Measurements from ENCODE around the gene NT5C1A.
A peak's percentile ranks its signal among the peaks of the same experiment; 100 is the strongest.

NT5C1A gene

DNA sequence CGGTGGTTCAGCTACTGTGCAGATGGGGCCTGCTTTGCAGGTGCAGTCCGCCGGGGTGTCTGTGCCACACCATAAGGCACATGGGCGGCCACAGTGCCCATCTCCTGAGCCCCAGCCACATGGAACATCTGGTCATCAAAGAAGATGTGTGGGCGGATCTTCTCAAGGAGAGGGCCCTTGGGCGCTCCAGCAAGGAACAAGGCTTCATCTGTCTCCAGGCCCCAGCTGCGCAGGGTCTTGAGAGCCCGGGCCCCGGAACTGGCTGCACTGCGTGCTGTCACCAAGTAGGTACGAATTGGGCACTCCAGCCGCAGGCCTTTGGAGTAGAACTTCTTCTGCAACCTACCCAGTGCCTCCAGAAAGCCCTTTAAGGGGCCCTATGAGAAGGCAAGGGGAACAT lies 12.8 kb downstream of the NT5C1A start:
- DNase-seq (ENCODE audit: low spot score), result no peak

DNA sequence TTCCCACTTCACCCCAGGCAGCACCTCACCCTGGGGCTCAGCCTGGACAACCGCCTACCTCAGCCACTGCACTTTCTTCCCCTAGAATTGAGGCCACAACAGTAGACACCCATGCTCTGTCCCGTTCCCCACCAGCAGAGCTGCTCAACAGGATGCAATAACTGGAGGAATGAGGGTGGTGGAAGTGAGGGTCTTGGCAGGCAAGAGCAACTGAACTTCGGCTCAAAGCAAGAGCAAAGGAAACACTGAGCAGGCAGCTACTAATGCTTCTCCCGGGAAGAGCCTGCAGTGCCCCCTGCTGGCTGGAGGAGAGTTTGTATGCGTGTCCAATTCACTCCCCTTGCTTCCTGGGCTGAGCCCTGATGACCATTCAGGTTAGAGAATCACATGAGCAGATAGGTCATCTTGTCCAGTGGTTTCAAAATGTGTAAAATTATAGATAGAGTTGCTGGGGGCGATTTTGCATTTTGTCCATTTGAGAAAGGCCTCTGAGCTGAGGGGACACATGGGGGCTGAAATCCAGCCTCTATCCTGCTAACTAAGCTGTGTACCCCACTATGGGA lies 13.9 kb downstream of the NT5C1A start:
- DNase-seq (ENCODE audit: low spot score), result peak; percentile 55

DNA sequence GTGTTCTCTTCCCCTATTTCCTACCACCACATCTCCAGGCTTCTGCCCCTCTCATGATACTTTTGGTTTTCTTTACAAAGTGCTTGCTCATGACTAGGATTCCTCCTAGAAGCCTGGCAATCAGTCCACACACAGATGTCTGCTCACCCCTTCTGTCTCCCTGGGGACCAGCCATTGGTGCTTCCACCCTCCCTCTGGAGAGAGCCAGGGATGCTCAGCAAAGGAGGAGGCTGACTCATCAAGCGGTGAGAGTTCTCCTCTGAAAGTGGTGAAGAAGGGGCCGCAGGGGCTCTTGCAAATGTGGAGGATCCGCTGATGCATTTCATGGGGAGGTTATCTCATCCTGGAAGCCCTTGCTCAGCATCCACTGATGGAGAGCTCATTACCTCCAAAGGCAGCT lies 14.5 kb downstream of the NT5C1A start:
- DNase-seq (ENCODE audit: low spot score), result no peak

DNA sequence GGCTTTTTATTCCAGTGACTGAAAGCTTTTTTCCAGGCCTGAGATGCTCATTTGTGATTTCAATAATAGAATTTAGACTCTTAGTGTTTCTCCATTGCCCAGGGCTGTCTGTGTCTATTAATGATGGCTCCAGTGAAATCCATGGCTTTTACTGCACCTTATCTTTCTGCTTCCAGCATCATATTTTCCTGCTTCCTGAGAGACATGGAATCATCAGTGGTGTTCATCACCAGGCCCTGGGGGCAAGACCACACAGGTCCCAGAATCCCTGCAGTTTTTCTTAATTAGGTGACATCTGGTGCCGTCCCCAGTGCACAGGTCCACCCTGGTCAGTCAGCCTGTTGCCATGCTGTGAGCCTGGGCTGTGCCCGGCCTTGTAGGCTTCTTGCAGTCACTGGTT lies 15.5 kb downstream of the NT5C1A start:
- DNase-seq (ENCODE audit: low spot score), result no peak

DNA sequence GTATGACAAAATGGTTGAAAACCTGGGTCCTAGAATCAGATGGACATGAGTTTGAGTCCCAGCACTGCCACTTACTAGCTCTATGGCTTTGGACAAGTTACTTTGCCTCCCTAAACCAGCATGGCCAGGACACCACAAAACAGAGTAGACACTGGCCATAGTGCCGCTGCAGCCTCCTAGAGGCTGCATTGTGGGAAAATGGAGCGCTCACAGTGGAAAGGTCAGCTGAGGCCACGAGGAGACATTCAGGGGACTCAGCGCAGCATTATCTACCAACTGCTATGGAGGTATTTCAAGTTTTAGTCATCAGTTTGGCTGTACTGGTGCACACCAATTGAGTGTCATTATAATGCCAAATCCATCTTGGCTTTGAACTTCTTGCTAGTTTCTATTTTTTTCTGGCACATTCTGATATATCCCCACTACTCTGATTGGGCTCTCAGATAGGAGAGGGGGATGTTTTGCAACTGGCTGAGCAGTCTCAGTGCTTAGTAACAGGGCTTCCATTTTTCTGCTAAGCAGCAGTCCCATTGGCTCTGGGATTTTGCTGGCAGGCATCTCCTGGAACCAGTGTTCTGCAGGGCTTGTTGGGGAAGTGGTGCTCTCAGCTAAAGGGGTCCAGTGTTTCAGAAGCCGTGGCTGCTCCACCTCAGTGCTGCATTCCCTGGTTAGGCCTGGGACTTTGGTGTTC lies 16.2 kb downstream of the NT5C1A start:
- no peak for DNase-seq (ENCODE audit: low spot score)

DNA sequence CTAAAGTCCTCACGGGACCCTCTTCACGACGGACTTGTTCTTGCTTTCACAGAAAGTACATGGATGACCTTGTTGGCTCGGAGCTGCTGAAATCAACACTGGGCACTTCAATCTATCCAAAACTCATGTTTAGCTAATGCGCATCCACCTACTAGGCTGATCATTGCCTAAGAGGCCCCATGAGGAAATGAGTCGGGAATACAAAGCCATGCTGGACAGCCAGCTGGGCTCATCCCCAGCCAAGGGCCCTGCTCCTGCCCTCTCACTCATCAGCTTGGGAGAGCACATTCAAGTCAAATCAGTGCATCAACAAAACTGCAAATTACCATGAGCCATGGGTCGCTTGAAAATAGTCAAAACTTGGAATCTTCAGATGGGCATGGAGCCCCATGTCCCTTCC lies 17.6 kb downstream of the NT5C1A start:
- no peak for DNase-seq (ENCODE audit: low spot score)

DNA sequence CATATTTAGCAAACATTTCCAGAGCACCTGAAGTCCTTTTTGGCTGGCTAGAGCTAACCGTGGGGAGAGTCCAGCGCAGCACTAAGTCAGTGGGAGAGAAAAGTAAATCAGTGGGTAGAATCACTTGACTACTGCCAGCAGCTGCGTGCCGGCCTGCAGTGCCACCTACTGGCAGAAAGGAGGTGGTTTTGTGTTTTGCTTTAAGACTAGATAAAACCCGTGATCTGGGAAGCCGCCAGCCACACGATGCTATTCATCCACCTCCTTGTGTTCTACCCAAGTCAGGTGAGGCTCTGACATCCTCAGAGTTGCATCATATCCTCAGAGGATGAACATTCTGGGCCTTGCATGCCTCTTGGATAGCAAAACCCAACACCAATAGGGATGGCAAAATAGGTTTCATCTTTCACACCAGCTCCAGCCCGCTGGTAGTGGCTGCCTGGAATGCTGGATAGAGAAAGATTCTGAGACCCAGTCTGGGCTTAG lies 18.3 kb downstream of the NT5C1A start:
- DNase-seq (ENCODE audit: low spot score), result peak; percentile 63

DNA sequence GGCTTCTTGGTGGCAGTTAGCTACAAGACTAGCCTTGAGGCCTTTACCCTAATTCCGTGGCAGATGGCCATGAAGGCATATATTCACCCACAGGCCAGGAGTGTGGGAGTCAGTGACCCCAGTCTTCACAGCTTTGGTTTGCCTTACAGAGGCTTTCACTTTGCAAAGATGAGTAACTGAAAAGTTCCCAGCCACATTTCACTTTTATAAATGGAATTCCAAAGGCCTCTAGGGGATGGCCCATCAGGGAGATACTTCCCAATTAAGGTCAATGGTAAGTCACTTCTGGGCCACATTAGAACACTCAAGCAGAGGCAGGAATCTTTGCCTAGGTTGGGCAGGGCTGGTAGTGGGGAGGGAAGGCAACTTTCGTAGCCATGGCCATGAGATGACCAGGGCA lies 19.4 kb downstream of the NT5C1A start:
- no peak for DNase-seq (ENCODE audit: low spot score)

DNA sequence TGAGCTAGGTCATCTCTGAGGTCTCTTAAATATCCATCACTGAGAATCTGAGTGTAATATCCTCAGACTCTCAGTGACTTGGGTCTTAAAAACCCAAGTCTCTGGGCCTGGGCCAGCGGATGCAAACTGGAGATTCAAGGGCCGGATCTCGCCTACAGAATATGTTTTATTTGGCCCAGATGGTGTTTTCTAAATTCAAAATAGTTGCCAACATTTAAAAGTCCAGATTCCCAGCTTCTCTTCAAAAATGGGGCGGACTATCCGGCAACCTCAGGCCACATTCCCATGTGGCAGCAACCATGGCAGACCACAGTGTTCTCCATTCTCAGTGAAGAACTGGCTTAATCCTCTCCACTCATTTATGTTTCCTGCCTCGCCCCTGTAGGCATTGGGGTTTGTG lies 19.8 kb downstream of the NT5C1A start:
- DNase-seq (ENCODE audit: low spot score), result no peak

DNA sequence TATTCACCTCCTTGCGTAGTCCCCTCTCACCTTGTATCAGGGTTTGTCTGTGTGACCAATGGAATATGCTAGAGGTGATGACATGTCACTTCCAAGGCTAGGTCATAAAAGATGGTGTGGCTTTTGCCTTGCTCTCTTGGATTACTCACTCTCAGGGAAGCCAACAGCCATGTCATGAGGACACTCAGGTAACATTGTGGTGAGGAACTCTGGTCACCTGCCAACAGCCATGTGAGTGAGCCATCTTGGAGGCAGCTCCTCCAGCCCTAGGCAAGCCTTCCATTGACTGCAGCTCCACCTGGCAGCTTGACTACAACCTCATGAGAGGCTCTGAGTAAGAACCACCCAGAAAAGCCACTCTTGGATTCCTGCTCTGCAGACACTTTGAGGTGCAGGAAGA lies 21.5 kb downstream of the NT5C1A start:
- no peak for DNase-seq (ENCODE audit: low spot score)

DNA sequence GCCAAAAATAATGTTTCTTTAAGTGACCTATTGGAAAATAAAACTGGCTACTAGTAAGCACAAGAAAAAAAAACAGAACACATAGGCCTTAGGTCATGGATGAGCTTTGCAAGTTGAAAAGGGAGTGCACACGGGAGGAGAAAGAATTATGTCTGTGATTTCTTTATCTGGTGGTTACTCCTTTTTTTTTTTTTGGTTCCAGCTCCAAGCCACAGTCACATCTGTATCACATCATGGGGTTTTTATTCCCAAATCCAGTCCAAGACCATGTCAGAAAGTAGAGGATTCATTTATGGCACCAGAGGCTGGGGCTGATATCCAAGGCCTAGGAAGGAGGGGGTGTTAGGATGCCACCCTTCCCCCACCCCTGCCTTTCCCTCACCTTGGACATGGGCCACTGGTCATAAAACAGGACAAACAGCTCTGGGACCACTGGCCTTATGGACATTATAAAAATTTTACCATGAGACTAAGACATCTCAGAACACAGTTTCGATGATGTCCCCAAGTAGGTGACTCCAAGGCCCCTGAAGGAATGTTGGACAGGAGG lies 22.2 kb downstream of the NT5C1A start:
- DNase-seq (ENCODE audit: low spot score), result no peak

DNA sequence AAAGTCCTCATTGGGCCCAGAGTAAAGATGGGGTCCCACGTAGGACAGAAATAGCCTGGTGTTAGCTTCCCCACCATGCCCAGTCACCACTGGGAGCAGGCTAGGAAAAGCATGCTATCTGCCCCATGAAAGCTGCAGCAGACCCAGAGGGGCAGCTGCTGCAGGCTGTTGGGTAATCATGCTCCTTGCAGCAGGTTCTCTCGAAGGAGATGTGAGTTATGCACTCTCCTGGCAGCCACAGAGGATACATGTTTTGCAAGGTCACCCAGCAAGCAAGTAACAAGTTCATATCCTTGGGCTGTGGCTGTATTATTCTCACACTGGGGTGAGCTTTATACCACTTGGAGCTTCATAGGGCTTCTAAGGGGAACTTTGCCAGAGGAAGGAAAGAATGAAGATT lies 23.4 kb downstream of the NT5C1A start:
- DNase-seq (ENCODE audit: low spot score), result no peak

DNA sequence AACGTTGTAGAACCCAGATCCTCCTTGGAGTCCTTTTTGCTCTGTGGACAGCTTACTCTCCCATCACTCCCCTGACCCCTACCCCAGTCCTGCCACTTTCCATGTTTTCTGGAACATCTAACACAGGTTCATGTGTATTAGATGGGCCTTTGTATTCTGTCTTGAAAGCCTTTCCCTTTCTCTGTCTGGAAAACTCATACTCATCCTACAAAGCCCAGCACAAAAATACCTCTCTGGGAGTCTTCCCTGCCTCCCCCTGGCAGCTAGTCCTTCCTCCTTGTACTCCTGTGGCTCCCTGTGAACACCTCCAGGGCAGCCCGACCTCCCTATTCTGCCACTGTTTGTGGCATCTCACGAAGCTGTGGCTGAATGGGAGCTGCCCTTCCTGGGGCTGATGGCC lies 24.7 kb downstream of the NT5C1A start:
- no peak for DNase-seq (ENCODE audit: low spot score)

DNA sequence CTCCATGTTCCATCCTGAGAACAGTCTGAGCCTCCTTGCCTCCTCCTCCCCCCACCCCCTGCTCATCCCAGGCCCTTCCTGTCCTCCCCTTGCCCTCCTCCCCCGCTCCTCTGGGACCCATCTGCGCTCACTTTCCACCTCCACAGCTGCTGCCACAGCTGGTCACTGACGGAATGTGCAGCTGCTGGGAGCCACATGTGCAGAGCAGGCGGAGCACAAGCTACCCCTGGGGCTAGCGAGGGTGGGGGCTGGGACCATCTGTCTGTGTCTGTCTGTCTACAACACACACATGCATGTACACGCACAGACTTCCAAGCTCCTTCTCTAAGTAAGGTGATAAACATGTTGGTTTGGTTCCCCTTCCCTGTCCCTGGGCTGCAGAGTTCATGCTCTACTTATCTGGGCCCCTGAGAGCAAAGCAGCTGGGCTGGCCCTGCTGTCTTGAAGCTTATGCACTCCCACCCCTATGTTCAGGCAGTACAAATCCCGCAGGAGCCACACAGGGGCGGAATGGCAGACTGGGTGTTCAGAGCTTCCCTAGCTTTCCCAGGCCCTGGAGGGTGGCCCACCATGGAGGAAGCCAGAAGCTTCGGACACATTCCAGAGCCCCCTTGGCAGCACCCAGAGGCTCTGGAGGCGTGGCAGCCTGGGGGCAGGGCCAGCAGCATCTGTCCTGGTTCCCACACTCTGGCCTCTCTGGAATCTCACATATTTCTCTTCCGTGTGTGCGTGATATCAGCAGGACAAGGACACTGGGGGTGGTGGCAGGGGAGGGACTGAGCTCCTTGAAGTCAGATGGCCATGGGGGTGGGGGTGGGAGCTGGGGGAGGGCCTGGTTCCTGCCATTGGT lies 25.4 kb downstream of the NT5C1A start:
- no peak for DNase-seq (ENCODE audit: low spot score)

DNA sequence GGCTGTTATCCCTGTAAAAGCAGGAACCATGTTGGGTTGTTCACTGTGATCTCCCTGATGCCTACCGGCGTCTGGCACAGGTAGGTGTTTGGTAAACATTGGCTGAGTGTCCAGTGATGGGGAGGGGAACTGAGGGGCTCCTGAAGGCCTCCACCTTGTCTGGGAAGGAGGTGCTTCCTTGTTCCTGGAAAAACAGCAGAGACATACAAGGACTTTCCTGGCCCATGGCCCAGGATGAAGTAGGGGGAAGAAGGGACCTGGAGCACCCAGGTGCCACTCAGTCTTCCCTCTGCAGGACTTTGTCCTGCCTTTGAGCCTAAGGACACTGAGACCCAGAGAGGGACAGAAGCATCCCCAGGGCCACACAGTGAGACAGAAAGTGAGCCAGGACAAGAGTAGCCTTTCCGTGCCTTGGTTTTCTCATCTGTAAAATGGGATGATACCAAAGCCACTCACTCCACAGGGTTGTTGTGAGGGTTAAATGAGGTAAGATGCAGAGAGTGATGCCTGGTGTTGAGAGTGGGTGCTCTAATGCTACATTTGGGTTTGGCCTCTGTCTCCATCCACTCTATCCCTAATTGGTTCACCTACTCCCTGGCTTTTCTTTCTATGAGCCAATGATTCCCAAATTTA lies 26.4 kb downstream of the NT5C1A start:
- DNase-seq (ENCODE audit: low spot score), result no peak

DNA sequence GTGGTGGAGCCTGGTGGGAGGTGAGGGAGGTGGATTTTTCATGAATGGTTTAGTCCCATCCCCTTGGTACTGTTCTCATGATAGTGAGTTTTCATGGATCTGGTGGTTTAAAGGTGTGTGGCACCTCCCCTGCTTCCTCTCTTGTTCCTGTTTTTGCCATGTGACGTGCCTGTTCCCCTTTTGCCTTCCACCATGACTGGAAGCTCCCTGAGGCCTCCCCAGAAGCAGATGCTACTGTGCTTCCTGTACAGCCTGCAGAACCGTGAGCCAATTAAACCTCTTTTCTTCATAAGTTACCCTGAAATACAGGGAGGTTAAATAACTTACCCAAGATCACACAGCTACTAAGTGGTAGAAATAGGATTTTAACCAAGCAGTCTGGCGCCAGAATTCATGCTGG lies 28.2 kb downstream of the NT5C1A start:
- no peak for DNase-seq (ENCODE audit: low spot score)

DNA sequence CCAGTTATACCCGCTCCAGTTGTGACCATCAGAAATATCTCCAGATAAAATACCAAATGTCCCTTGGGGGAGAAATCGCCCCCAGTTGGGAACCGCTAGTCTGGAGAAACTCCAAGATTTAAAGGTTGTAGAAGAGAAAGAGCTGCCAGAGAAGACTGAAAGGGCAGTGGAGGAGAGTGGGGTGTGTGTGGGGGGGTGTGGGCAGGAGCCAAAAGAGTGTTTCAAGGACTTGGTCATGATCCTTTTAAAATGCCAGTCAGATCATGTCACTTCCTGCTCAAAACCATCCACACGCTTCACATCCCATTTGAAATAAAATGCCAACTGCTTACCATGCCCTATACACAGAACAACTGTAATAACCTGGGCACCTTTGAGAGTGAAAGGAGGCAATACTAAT lies 29.1 kb downstream of the NT5C1A start:
- peak; percentile 21 for DNase-seq (ENCODE audit: low spot score)

DNA sequence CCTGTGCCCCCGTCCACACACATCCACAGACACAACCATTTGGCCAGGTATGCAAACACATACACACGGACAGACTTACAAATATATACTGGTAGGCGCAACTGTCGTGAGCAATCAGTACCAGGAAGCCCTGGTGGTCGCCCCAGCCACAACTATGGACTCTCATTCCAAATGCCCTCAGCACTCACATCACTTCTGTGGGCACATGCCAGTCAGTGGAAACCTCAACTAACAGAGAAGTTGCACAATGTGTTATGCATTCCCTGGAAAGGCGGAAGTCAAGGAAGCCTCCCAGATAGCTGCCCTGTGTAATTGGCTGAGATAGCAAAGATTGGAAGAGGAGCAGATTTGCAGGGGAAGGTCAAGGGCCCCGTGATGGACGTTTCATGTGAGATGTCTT lies 31.0 kb downstream of the NT5C1A start:
- no peak for DNase-seq (ENCODE audit: low spot score)

DNA sequence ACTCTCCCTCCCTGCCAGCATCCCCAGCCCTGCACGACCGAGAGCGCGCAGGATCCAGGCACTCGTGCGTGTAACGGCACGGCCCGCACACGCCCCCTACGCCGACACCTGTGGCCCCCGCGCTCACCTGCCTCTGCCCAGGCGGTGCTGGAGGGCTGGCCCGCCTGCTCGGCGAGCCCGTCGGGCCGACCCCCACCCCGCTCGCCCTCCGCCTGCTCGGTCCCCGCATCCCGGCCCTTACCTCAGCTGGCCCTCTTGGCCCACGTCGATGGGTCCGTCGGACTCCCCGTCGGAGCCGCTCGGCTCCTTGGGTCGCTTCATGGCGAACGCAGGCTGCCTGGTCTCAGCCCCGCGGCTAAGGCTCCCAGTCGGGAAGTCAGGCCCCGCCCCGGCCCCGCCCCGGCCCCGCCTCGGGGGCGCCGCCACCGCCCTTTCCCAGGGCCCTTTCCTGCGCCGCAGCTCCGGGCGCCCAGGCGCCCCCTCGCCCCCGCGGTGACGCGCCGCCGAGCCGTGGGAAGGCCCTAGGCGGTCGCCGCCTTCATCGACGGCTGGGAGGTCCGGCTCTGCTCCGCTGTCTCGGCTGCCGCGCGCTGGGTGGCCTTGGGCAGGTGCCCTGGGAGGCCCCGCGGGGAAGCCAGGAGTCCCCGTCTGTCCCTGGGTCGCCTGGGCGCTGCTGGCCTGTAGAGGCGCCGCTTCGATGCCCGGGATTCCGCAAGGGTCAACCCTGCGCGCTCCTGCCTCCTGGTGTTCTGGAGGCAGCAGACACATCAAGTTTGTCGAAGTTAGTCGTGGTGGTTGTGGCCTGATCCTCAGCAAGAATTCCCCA lies 32.4 kb downstream of the NT5C1A start, which contains the start of gene HEYL:
Gene HEYL (minus strand): TSS at position 339 of the 826 bp plus-strand sequence. CDS start 18 bp downstream, at position 321.
- DNase-seq (ENCODE audit: low spot score), result peak; percentile 18

DNA sequence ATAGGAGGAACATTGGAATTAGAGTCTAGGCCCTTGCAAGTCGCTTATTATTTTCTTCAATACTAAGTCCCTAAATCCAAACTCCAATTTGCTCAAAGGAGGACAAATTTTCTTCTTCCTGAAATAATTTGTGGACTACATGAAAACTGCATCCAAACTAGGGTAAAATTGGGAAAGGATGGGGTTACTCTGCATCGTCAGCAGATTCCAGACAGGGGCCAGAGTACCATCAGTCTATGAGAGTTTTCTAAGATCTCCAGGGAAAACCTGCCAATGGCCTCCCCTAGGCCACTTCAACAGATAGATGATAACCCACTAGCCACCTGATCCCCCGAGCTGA lies 33.0 kb downstream of the NT5C1A start:
- DNase-seq (ENCODE audit: low spot score), result no peak

DNA sequence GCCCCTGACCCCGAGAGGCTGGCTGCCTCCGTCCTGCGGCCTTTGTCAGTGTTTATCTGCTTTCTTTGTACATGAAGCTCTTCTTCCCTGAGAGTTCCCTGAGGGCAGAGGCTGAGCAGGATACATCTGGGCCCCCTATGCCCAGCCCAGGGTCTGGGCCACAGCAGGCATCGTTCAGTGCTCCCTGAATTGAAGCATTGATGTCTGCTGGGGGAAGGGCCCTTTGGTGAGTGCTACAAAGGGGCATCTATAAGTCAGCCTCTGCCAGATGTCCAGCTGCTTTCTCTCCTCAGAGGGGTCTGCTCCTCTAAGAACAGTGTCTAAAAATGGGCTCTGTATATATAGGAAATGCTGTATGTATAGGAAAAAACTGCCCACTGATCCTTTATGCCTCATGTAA lies 34.5 kb downstream of the NT5C1A start:
- no peak for DNase-seq (ENCODE audit: low spot score)

DNA sequence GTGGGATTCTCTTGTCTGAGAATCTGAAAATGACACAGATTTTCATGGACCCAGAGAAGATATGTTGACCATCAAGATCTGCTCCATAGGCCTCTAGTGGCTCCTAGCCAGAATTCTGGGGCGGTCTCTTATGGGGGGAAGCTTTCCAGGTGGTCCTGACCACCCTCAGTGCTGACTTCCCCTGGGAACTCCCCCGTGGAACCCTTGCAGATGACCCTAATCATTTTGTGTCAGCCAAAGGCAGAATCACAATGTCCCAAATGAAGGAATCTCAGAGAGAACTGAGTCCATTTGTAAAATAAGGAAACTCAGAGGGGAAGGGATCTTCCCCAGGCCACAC lies 36.1 kb downstream of the NT5C1A start:
- no peak for DNase-seq (ENCODE audit: low spot score)

Measured in kidney capillary endothelial cell (primary cell).